Measurements from ENCODE around the gene COX7A2.

The COX7A2 gene

GRCh38 chr6:75261299-75261698 is 17.7 kb upstream of the COX7A2 start:
- H3K9me3 ChIP-seq (ENCODE audit: severe bottlenecking) = no peaks in the 10 kb centered on the region
- no peak for DNase-seq
- H3K27ac ChIP-seq = no peak overlapping the region
- H3K4me3 ChIP-seq (ENCODE audit: low read depth, low read length) = no peak overlapping the region
- peaks cover 47% of the 10 kb centered on the region for H3K36me3 ChIP-seq
- TF ChIP-seq, protein P1, sequence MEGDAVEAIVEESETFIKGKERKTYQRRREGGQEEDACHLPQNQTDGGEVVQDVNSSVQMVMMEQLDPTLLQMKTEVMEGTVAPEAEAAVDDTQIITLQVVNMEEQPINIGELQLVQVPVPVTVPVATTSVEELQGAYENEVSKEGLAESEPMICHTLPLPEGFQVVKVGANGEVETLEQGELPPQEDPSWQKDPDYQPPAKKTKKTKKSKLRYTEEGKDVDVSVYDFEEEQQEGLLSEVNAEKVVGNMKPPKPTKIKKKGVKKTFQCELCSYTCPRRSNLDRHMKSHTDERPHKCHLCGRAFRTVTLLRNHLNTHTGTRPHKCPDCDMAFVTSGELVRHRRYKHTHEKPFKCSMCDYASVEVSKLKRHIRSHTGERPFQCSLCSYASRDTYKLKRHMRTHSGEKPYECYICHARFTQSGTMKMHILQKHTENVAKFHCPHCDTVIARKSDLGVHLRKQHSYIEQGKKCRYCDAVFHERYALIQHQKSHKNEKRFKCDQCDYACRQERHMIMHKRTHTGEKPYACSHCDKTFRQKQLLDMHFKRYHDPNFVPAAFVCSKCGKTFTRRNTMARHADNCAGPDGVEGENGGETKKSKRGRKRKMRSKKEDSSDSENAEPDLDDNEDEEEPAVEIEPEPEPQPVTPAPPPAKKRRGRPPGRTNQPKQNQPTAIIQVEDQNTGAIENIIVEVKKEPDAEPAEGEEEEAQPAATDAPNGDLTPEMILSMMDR (IDR thresholded peaks at IDR 0.05; ENCODE audit: low read depth, low read length) = no peak
- no peaks in the 10 kb centered on the region for H3K27me3 ChIP-seq (ENCODE audit: insufficient read depth, low read depth, severe bottlenecking)

DNA sequence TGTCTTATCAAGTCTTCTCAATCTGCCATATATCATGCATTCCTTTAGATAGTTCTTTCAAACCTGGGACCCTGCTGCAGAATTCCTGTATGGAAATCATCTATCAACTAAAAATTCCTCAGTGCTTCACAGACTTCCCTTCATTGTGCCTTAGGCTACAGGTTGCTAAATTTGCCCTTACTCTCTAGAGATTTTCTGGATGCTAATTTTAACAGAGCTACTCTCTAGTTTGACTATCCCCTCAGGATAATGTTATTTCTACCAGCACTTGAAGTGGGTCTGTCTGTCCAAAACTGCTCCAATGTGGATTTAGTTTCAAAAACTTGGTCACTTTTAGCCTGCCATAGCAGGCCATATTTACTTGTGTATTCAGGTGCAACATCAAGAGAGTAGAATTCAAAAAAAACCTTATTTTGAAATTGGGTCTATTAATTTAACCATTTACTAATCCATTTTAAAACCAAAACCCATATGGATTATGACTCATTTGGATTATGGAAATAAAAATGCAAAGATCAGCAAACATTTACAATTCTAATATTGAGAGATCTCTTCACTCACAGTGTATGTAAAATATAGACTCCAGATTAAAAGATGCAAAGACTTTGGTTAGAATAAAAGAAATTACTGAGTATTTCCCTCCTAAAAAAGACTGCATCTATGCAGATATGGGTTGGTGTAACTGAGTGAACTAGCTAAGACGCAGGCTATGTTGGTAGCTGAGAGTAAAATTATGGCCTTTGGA is 13.9 kb upstream of the COX7A2 start:
- H3K27me3 ChIP-seq (ENCODE audit: insufficient read depth, low read depth, severe bottlenecking) = no peaks in the 10 kb centered on the region
- TF ChIP-seq, protein P1 (IDR thresholded peaks at IDR 0.05; ENCODE audit: low read depth, low read length) = no peak
- H3K27ac ChIP-seq = no peak overlapping the region
- peaks cover 48% of the 10 kb centered on the region for H3K36me3 ChIP-seq
- no peaks in the 10 kb centered on the region for H3K9me3 ChIP-seq (ENCODE audit: severe bottlenecking)
- no peak for DNase-seq
- no peak overlapping the region for H3K4me3 ChIP-seq (ENCODE audit: low read depth, low read length)

- TF ChIP-seq, protein P1 (IDR thresholded peaks at IDR 0.05; ENCODE audit: low read depth, low read length) = no peak
- no peak overlapping the region for H3K27ac ChIP-seq
- H3K36me3 ChIP-seq = peaks cover 1% of the 10 kb centered on the region; the same call in 1 of the 2 replicates
- H3K4me3 ChIP-seq (ENCODE audit: low read depth, low read length) = no peak overlapping the region
- no peak for DNase-seq
- H3K9me3 ChIP-seq (ENCODE audit: severe bottlenecking) = no peaks in the 10 kb centered on the region
- H3K27me3 ChIP-seq (ENCODE audit: insufficient read depth, low read depth, severe bottlenecking) = no peaks in the 10 kb centered on the region
These were observed 7.0 kb upstream of the COX7A2 start for GRCh38 chr6:75250552-75250951.

DNA sequence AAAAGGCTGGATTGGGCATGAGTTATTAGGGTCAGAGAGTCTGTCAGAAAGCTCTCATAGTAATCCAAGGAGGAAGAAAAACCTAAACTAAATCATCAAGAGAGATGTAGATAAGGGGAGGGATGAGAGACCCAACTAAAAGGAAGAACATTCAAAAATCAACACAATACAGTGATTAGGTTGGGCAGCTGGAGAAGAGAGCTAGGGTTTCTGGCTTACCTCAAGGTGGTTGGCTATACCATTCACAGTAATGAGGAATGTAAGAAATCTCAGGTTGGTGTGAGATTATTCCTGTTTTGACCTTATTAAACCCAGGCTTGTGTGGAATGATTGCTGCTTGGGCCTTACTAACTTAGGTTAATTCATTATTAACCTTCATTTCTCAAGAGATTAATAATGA is 6.2 kb upstream of the COX7A2 start:
- TF ChIP-seq, protein P1 (IDR thresholded peaks at IDR 0.05; ENCODE audit: low read depth, low read length) = no peak
- no peak overlapping the region for H3K4me3 ChIP-seq (ENCODE audit: low read depth, low read length)
- no peaks in the 10 kb centered on the region for H3K9me3 ChIP-seq (ENCODE audit: severe bottlenecking)
- no peak overlapping the region for H3K27ac ChIP-seq
- H3K27me3 ChIP-seq (ENCODE audit: insufficient read depth, low read depth, severe bottlenecking) = no peaks in the 10 kb centered on the region
- H3K36me3 ChIP-seq = no peaks in the 10 kb centered on the region
- DNase-seq = no peak

DNA sequence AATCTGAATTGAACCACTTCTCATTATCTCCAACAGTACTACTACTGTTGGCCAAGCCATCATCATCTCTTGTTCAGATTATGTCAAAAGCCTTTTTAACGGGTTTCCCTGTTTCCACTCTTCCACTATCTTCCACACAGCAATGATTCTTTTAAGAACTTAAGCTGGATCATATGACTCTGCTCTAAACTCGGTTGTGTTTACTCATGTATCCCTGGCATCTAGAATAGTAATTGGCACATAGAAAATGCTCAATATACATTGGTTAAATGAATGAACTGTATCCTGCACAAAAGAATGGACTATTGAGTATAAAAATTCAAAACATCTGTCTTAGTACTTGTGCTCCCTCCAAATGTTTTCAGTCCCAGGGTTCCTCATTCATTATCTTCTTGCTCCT is 2.8 kb upstream of the COX7A2 start:
- DNase-seq = no peak
- Histone ChIP-seq H3K27me3 (ENCODE audit: insufficient read depth, low read depth, severe bottlenecking) (no peaks in the 10 kb centered on the region), H3K4me3 (ENCODE audit: low read depth, low read length) (no peak overlapping the region), H3K36me3 (no peaks in the 10 kb centered on the region; the same call in 1 of the 2 replicates), H3K9me3 (ENCODE audit: severe bottlenecking) (no peaks in the 10 kb centered on the region), H3K27ac (no peak overlapping the region)
- TF ChIP-seq, protein P1 (IDR thresholded peaks at IDR 0.05; ENCODE audit: low read depth, low read length) = no peak
